A549 (cell line): ENCODE measurements around the gene RNF26.

ENCODE experiments used
- JUN ChIP-seq, 2 experiments: fragments of >200 bp; sonication (Bioruptor Twin); formaldehyde crosslinking; IDR thresholded peaks; 2 replicates in 1 of 2; 3 replicates in 1 of 2; pipeline ENCODE4 v1.6.1; 2016 to 2017
- POLR2A ChIP-seq: IDR thresholded peaks from 2 replicates; pipeline ENCODE4 v1.6.1; 2012; ENCODE audit warnings: mild to moderate bottlenecking, low read length
- RFX5 ChIP-seq: fragments of 450-650 bp; IDR thresholded peaks from 2 replicates; pipeline ENCODE4 v1.7.1; 2014; ENCODE audit warnings: antibody characterized with exemption, mild to moderate bottlenecking, moderate library complexity
- RNF2 ChIP-seq: fragments of 200-600 bp; sonication (generic); IDR thresholded peaks from 2 replicates; pipeline ENCODE4 v1.6.1; 2016; ENCODE audit warnings: low read depth, mild to moderate bottlenecking, antibody characterized with exemption, moderate library complexity, borderline replicate concordance
- SMC3 ChIP-seq: fragments of >200 bp; sonication (Bioruptor Twin); formaldehyde crosslinking; IDR thresholded peaks from 3 replicates; pipeline ENCODE4 v1.6.1; 2018; ENCODE audit warnings: inconsistent platforms
- ZC3H11A ChIP-seq: fragments of 450-650 bp; IDR thresholded peaks from 2 replicates; pipeline ENCODE4 v1.6.1; 2014; ENCODE audit warnings: antibody characterized with exemption, mild to moderate bottlenecking
- TF ChIP-seq, protein P1 (sequence below): fragments of >200 bp; sonication (Bioruptor Twin); formaldehyde crosslinking; IDR thresholded peaks from 3 replicates; pipeline ENCODE4 v1.5.1; 2016
- TF ChIP-seq, protein P2 (sequence below): fragments of 200-600 bp; sonication (generic); IDR thresholded peaks from 2 replicates; pipeline ENCODE4 v1.6.1; 2016; ENCODE audit warnings: antibody characterized with exemption, mild to moderate bottlenecking, moderate library complexity

DNA sequence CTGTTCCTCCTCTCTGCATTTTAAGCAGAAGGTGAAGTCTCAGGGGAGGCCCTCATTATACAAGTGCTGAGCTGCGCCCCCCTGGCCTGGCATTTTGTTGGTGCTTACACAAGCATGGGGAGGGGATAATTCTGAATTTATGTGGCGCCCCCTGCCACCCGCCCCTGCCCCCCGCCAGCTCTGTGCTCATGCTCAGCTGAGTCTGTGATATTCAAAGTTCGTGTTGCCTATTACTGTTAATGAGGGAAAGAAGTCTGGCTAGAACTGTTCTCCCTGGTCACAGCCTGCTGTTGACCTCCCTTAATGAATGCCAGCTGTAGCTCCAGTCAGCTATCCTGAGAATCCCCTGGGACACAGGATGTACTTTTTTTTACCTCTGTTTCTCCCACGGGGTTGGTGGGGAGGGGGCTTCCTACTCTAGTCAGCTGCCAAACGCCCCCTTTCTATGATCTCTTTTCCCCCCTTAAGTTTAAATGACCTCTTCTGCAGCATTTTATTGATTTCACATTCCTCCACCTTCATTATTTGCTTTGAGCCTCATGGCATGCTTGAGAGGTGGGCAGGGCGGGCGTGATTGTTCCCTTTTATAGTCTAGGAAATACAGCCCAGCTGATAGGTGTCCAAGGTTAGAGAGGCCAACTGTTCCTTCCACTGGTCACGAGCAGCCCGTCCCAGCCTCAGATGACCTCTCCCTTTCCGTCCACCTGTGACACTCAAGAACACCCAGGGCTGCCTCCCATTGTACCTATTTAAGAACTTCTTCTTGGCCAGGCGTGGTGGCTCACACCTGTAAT is 35.0 kb downstream of the RNF26 start:
- TF ChIP-seq ZC3H11A (no peak), POLR2A (no peak), JUN (IDR thresholded peaks at IDR 0.05) (no peak), RFX5 (no peak), SMC3 (no peak), RNF2 (no peak)
- TF ChIP-seq, protein P1, sequence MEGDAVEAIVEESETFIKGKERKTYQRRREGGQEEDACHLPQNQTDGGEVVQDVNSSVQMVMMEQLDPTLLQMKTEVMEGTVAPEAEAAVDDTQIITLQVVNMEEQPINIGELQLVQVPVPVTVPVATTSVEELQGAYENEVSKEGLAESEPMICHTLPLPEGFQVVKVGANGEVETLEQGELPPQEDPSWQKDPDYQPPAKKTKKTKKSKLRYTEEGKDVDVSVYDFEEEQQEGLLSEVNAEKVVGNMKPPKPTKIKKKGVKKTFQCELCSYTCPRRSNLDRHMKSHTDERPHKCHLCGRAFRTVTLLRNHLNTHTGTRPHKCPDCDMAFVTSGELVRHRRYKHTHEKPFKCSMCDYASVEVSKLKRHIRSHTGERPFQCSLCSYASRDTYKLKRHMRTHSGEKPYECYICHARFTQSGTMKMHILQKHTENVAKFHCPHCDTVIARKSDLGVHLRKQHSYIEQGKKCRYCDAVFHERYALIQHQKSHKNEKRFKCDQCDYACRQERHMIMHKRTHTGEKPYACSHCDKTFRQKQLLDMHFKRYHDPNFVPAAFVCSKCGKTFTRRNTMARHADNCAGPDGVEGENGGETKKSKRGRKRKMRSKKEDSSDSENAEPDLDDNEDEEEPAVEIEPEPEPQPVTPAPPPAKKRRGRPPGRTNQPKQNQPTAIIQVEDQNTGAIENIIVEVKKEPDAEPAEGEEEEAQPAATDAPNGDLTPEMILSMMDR = no peak
- TF ChIP-seq, protein P2, sequence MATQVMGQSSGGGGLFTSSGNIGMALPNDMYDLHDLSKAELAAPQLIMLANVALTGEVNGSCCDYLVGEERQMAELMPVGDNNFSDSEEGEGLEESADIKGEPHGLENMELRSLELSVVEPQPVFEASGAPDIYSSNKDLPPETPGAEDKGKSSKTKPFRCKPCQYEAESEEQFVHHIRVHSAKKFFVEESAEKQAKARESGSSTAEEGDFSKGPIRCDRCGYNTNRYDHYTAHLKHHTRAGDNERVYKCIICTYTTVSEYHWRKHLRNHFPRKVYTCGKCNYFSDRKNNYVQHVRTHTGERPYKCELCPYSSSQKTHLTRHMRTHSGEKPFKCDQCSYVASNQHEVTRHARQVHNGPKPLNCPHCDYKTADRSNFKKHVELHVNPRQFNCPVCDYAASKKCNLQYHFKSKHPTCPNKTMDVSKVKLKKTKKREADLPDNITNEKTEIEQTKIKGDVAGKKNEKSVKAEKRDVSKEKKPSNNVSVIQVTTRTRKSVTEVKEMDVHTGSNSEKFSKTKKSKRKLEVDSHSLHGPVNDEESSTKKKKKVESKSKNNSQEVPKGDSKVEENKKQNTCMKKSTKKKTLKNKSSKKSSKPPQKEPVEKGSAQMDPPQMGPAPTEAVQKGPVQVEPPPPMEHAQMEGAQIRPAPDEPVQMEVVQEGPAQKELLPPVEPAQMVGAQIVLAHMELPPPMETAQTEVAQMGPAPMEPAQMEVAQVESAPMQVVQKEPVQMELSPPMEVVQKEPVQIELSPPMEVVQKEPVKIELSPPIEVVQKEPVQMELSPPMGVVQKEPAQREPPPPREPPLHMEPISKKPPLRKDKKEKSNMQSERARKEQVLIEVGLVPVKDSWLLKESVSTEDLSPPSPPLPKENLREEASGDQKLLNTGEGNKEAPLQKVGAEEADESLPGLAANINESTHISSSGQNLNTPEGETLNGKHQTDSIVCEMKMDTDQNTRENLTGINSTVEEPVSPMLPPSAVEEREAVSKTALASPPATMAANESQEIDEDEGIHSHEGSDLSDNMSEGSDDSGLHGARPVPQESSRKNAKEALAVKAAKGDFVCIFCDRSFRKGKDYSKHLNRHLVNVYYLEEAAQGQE = no peak
